Fibroblast of skin of right biceps (primary cell): Measurements from ENCODE around the gene PIGR.

Experiments used
- DNase-seq: peaks from one replicate; pipeline ENCODE4 v3.0.0-alpha.2; 2013

PIGR gene

DNA sequence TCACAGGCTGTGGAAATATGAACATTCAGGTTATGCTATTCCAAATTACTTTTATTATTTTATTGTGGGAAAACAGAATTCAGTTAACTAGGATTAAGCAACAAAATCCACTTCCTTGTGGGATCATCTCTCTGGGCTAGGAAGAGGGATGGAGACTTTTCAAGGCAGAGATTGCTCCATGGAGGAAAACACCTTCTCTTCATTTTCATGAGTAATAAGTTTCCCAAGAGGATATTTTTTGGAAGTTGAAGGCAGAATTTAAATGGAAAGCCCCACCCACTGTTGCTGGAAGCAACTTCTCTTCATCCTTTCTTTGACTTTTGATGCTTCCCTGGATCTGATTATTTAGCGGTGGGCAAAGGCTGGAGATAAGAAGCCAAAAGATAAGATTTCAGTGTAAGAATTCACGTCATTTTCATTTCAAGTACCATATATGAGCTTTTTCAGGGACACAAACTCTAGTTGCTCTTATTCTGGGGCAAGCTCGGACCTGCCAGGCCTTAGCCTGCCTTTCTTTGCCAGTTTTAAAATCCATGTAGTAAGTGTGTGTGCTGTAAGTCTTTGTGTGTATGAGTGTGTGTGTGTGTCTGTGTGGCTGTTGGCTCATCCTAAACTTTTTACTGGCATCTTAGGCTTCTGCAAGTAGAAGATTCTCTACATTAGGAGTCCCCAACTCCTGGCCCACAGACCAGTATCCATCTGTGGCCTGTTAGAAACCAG is 60.8 kb downstream of the PIGR start:
- DNase-seq = no peak

DNA sequence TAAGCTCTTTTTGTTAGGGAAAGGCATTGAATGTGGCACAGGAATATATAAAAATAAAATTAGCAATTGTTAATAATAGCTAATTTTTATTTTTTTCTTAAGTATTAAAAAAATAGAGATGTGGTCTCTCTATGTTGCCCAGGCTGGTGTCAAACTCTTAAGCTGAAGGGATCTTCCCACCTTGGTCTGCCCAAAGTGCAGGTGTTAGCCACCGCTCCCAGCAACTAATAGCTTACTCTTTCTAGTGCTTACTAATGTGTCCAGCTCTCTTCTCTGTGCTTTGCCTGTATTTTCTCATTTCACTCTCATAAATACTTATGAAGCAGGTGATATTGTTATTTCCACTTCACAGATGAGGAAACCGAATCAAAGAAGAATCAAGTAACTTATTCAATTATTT is 62.4 kb downstream of the PIGR start:
- no peak for DNase-seq

DNA sequence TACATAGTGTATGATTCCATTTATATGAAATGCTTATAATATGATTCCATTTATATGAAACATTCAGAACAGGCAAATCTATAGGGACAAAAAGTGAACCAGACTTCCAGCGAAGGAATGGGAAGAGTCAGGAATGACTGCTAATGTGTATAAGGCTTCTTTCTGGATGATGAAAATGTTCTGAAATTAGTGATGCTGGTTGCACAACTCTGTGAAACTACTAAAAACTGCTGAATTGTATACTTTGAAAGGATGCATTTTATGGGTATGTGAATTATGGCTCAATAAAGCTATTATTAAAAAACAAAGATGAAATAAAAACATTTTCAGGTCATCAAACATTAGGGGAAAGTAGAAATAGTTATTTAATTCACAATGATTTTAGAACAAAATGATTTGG is 63.1 kb downstream of the PIGR start:
- DNase-seq = no peak

DNA sequence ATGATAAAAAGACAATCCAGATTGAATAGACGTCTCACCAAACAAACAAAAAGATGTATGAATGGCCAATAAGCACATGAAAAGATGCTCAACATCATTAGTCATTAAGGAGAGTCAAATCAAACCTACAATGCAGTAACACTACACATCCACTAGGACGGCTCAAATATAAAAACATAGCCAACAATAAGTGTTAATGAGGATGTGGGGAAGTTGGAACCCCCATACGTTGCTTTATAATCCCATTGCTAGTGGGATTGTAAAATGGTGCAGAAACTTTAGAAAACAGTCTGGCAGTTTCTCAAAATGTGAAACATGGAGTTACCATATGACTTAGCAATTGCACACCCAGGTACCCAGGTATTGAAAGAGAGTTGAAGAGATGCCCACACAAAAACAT is 63.7 kb downstream of the PIGR start:
- no peak for DNase-seq

DNA sequence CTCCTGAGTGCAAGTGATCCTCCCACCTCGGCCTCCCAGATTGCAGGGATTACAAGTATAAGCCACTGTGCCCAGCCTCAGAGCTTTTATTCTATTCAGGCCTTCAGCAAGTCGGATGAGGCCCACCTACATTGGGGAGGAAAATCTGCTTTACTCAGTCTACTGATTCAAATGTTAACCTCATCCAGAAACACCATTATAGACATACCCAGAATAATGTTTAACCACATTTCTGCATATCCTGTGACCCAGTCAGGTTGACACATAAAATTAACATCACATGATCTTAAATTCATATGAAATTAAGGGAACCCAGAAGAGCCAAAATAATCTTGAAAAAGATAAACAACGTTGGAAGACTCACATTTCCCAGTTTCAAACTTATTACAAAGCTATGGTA is 66.0 kb downstream of the PIGR start:
- DNase-seq = no peak
